Measurements from ENCODE around the gene IQCK. TPM values are rescaled to one million over a fixed set of nuclear protein-coding genes. Genes with fewer than 3 reads are reported as not detected.

IQCK gene
- total and polyA plus RNA-seq, 10 donors = 3.6 to 19.9 (median 7.4) TPM

DNA sequence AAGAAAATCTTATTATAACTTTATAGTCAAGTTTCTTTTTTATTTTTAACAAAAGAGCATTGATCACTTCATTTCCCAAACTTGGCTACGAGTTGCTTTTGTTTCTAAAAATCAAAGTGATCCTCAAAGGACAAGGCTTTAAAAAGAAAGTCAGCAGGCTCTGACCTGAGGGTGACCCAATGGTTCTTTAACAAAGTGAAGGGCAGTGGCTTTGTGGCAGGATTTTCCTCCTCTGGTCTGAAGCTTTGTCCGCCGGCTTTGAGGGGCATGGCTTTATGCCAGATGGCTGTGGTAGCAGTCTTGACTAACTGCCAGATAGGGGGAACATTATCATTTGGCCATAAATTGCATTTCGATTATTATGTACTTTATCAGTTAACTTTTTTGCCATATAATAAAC, 28.5 kb downstream of the IQCK start:
- no peaks in the 10 kb centered on the region for H3K4me1 ChIP-seq
- no peak for DNase-seq
- no peaks in the 10 kb centered on the region for H3K27me3 ChIP-seq (replicated peaks in 1 of 7)
- 16 to 35% (median 31%) methylated on average over 4 of the region's 4 CpGs for WGBS, 5 donors
- no peaks in the 10 kb centered on the region for H3K36me3 ChIP-seq
- no peak overlapping the region for H3K27ac ChIP-seq
- intact Hi-C loops (cut with DNase I; ENCODE audit: low total_unique reads) = no loop called here
- no peaks in the 10 kb centered on the region for H3K9me3 ChIP-seq
- H3K4me3 ChIP-seq = no peak overlapping the region
- TF ChIP-seq POLR2AphosphoS5 (IDR thresholded peaks at IDR 0.05) (no peak), POLR2A (IDR thresholded peaks at IDR 0.05) (no peak)
- TF ChIP-seq, protein P1, sequence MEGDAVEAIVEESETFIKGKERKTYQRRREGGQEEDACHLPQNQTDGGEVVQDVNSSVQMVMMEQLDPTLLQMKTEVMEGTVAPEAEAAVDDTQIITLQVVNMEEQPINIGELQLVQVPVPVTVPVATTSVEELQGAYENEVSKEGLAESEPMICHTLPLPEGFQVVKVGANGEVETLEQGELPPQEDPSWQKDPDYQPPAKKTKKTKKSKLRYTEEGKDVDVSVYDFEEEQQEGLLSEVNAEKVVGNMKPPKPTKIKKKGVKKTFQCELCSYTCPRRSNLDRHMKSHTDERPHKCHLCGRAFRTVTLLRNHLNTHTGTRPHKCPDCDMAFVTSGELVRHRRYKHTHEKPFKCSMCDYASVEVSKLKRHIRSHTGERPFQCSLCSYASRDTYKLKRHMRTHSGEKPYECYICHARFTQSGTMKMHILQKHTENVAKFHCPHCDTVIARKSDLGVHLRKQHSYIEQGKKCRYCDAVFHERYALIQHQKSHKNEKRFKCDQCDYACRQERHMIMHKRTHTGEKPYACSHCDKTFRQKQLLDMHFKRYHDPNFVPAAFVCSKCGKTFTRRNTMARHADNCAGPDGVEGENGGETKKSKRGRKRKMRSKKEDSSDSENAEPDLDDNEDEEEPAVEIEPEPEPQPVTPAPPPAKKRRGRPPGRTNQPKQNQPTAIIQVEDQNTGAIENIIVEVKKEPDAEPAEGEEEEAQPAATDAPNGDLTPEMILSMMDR (IDR thresholded peaks at IDR 0.05 in 8 of 11, conservative IDR thresholded peaks at IDR 0.05 in 3 of 11) = no peak

DNA sequence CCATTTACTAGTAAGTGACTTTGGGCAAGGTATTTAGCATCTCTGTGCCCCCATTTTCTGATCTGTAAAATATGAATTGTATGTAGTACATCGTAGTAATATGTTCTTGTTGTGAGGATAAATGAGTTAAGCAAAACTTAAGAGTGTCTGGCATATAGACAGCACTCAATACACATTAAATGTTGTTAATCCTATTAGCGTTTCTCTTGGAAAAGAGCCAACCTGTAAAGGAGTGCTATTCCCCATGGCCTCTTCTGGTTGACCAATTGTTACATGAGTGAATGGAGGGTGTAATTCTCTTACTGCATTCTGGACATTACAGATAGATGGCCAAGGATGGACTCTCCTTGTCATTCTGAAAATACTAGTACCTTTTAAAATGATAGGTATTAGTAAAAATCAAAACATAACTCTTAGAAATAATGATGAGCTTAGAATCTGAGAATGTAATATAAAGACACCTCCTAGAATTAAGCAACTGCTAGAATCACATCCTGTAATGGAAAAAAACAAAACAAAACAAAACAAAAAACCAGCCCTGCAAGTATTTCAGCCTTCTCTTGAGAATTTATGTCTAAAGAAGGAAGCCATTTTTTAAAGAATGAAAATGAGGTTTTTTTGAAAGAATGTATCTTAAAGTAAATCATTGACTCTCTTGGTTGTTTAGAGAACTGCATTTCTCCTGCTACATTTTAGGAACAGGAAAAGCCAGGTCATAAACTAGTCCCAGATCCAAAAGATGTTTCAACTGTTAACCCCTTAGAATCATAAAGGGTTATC, 30.5 kb downstream of the IQCK start:
- Histone ChIP-seq H3K4me3 (no peak overlapping the region), H3K4me1 (no peaks in the 10 kb centered on the region), H3K36me3 (no peaks in the 10 kb centered on the region), H3K9me3 (no peaks in the 10 kb centered on the region), H3K27me3 (replicated peaks in 1 of 7) (no peaks in the 10 kb centered on the region), H3K27ac (no peak overlapping the region)
- 65 to 78% (median 72%) methylated on average over 2 of the region's 2 CpGs for WGBS, 5 donors
- TF ChIP-seq POLR2AphosphoS5 (IDR thresholded peaks at IDR 0.05) (no peak), POLR2A (IDR thresholded peaks at IDR 0.05) (no peak)
- TF ChIP-seq, protein P1 (IDR thresholded peaks at IDR 0.05 in 8 of 11, conservative IDR thresholded peaks at IDR 0.05 in 3 of 11) = no peak
- intact Hi-C loops (cut with DNase I; ENCODE audit: low total_unique reads) = no loop called here
- DNase-seq = no peak

DNA sequence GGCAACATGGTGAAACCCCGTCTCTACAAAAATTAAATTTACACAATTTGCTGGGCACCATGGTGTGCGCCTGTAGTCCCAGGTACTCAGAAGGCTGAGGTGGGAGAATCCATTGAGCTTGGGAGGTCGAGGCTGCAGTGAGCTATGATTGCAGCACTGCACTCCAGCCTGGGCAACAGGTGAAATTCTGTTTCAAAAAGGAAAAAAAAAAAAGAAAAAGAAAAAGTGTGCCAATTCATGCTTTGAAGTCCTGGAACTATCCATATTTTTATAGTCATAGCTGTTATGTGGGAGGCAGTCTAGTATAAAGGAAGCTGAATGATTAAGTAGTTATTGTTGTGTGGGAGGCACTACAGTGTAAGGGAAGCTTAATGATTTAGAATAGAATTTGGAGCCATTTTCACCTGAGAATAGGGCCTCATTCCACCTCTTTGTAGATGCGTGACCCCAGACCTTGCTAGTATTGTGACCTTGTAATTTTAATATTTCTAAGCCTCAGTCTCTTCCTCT, 31.6 kb downstream of the IQCK start:
- intact Hi-C loops (cut with DNase I; ENCODE audit: low total_unique reads) = no loop called here

More for the DNA sequence above, 31.6 kb downstream of the IQCK start:
- 86 to 92% (median 90%) methylated on average over 4 of the region's 4 CpGs for WGBS, 5 donors
- no peak for DNase-seq
- Histone ChIP-seq H3K9me3 (no peaks in the 10 kb centered on the region), H3K4me1 (no peaks in the 10 kb centered on the region), H3K36me3 (no peaks in the 10 kb centered on the region), H3K27me3 (replicated peaks in 1 of 7) (no peaks in the 10 kb centered on the region), H3K4me3 (no peak overlapping the region), H3K27ac (no peak overlapping the region)
- no peak for TF ChIP-seq POLR2AphosphoS5 (IDR thresholded peaks at IDR 0.05)
- TF ChIP-seq, protein P1 (IDR thresholded peaks at IDR 0.05 in 8 of 11, conservative IDR thresholded peaks at IDR 0.05 in 3 of 11) = no peak
- TF ChIP-seq POLR2A (IDR thresholded peaks at IDR 0.05) = no peak
